ENCODE results near the gene LRBA. TPM values are rescaled to one million over a fixed set of nuclear protein-coding genes. Genes with fewer than 3 reads are reported as not detected.

Gene LRBA
- total RNA-seq, 1 donor from 2014 or later, result 26.4 TPM

DNA sequence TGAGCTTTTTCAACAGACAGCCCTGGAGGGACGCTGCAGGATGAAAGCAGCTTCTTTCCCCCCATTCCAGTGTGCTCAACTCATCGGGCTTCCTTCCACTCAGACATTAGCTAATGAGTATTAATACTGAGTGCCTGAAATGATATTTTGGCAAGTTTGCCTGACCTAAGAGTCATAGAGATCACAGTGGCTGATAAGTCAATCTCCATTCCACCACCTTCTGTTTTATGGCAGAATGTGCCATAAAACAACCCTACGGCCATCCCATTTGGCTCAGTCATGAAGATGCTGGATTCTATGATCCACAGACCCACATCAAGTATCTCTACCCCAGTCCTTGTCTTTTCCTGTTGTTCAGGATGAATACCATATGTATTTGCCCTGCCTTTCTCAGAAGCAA is 481.4 kb downstream of the LRBA start:
- peaks cover 1% of the 10 kb centered on the region for H3K4me1 Mint-ChIP-seq (ENCODE audit: low read depth, unreplicated experiment)
- no peak for DNase-seq
- H3K9me3 Mint-ChIP-seq (ENCODE audit: unreplicated experiment), result peaks cover 2% of the 10 kb centered on the region
- TF ChIP-seq, protein P1, sequence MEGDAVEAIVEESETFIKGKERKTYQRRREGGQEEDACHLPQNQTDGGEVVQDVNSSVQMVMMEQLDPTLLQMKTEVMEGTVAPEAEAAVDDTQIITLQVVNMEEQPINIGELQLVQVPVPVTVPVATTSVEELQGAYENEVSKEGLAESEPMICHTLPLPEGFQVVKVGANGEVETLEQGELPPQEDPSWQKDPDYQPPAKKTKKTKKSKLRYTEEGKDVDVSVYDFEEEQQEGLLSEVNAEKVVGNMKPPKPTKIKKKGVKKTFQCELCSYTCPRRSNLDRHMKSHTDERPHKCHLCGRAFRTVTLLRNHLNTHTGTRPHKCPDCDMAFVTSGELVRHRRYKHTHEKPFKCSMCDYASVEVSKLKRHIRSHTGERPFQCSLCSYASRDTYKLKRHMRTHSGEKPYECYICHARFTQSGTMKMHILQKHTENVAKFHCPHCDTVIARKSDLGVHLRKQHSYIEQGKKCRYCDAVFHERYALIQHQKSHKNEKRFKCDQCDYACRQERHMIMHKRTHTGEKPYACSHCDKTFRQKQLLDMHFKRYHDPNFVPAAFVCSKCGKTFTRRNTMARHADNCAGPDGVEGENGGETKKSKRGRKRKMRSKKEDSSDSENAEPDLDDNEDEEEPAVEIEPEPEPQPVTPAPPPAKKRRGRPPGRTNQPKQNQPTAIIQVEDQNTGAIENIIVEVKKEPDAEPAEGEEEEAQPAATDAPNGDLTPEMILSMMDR (IDR thresholded peaks at IDR 0.05; ENCODE audit: partially characterized antibody, unreplicated experiment), result no peak
- no peak overlapping the region for H3K4me3 Mint-ChIP-seq (ENCODE audit: unreplicated experiment)
- no peaks in the 10 kb centered on the region for H3K36me3 Mint-ChIP-seq (ENCODE audit: unreplicated experiment)
- no peak overlapping the region for H3K27ac Mint-ChIP-seq (ENCODE audit: unreplicated experiment)
- H3K27me3 Mint-ChIP-seq (ENCODE audit: unreplicated experiment), result no peaks in the 10 kb centered on the region

- H3K9me3 Mint-ChIP-seq (ENCODE audit: unreplicated experiment), result peaks cover 1% of the 10 kb centered on the region
- TF ChIP-seq, protein P1 (IDR thresholded peaks at IDR 0.05; ENCODE audit: partially characterized antibody, unreplicated experiment), result no peak
- H3K27ac Mint-ChIP-seq (ENCODE audit: unreplicated experiment), result no peak overlapping the region
- DNase-seq, result no peak
- H3K27me3 Mint-ChIP-seq (ENCODE audit: unreplicated experiment), result no peaks in the 10 kb centered on the region
- H3K36me3 Mint-ChIP-seq (ENCODE audit: unreplicated experiment), result no peaks in the 10 kb centered on the region
- peaks cover 3% of the 10 kb centered on the region for H3K4me1 Mint-ChIP-seq (ENCODE audit: low read depth, unreplicated experiment)
- H3K4me3 Mint-ChIP-seq (ENCODE audit: unreplicated experiment), result no peak overlapping the region
Measured at GRCh38 chr4:150525321-150525868, 489.7 kb downstream of the LRBA start.

DNA sequence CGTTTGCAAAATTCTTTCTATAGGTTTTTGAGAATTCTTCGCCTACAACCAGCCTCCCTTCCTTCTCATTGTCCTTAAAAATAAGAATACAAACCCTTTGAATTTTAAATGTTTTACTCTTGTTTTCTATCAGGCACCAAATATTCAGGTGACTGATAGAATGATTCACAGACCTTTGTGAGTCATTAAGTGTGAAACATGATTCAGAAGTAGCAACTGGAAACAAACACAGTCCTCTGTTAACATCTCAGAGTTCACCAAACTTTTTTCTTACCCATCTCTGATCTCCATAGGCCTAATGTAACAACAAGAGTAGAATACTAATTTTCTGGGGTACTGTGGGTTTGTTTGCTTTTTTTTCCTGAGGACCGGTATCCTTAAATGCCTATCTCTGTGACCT is 496.5 kb downstream of the LRBA start:
- no peak overlapping the region for H3K27ac Mint-ChIP-seq (ENCODE audit: unreplicated experiment)
- H3K27me3 Mint-ChIP-seq (ENCODE audit: unreplicated experiment), result no peaks in the 10 kb centered on the region
- H3K4me3 Mint-ChIP-seq (ENCODE audit: unreplicated experiment), result no peak overlapping the region
- H3K4me1 Mint-ChIP-seq (ENCODE audit: low read depth, unreplicated experiment), result no peaks in the 10 kb centered on the region
- TF ChIP-seq, protein P1 (IDR thresholded peaks at IDR 0.05; ENCODE audit: partially characterized antibody, unreplicated experiment), result no peak
- no peaks in the 10 kb centered on the region for H3K9me3 Mint-ChIP-seq (ENCODE audit: unreplicated experiment)
- DNase-seq, result no peak
- H3K36me3 Mint-ChIP-seq (ENCODE audit: unreplicated experiment), result no peaks in the 10 kb centered on the region

GRCh38 chr4:150515135-150515534 is 499.9 kb downstream of the LRBA start:
- Mint-ChIP-seq H3K9me3 (ENCODE audit: unreplicated experiment) (no peaks in the 10 kb centered on the region), H3K4me1 (ENCODE audit: low read depth, unreplicated experiment) (no peaks in the 10 kb centered on the region), H3K4me3 (ENCODE audit: unreplicated experiment) (no peak overlapping the region), H3K36me3 (ENCODE audit: unreplicated experiment) (no peaks in the 10 kb centered on the region), H3K27me3 (ENCODE audit: unreplicated experiment) (no peaks in the 10 kb centered on the region), H3K27ac (ENCODE audit: unreplicated experiment) (no peak overlapping the region)
- TF ChIP-seq, protein P1 (IDR thresholded peaks at IDR 0.05; ENCODE audit: partially characterized antibody, unreplicated experiment), result no peak
- no peak for DNase-seq

- no peaks in the 10 kb centered on the region for H3K4me1 Mint-ChIP-seq (ENCODE audit: low read depth, unreplicated experiment)
- H3K4me3 Mint-ChIP-seq (ENCODE audit: unreplicated experiment), result no peak overlapping the region
- TF ChIP-seq, protein P1 (IDR thresholded peaks at IDR 0.05; ENCODE audit: partially characterized antibody, unreplicated experiment), result no peak
- no peaks in the 10 kb centered on the region for H3K27me3 Mint-ChIP-seq (ENCODE audit: unreplicated experiment)
- no peaks in the 10 kb centered on the region for H3K36me3 Mint-ChIP-seq (ENCODE audit: unreplicated experiment)
- no peaks in the 10 kb centered on the region for H3K9me3 Mint-ChIP-seq (ENCODE audit: unreplicated experiment)
- DNase-seq, result no peak
- no peak overlapping the region for H3K27ac Mint-ChIP-seq (ENCODE audit: unreplicated experiment)
Measured at GRCh38 chr4:150514709-150515108, 500.4 kb downstream of the LRBA start.

Measured in glutamatergic neuron (in vitro differentiated cells).